OCI-LY1 (cell line): Measurements from ENCODE around the gene RASGRF2.

ENCODE experiments used
- CTCF ChIP-seq: fragments of 200-600 bp; sonication (generic), shearing (Covaris generic); IDR thresholded peaks from 2 replicates; pipeline ENCODE4 v1.5.1; 2017; ENCODE audit warnings: mild to moderate bottlenecking, antibody characterized with exemption, low read length, moderate library complexity, mixed read lengths
- EZH2 ChIP-seq: fragments of 200-600 bp; sonication (generic), shearing (Covaris generic); IDR thresholded peaks from 2 replicates; pipeline ENCODE4 v1.8.0; 2017; ENCODE audit warnings: borderline replicate concordance, mixed run types, mild to moderate bottlenecking, antibody characterized with exemption, low read length, moderate library complexity, mixed read lengths

- TF ChIP-seq EZH2 (no peak), CTCF (peak; percentile 83)
These were observed 205.4 kb downstream of the RASGRF2 start for GRCh38 chr5:81165493-81166119.
